Stomach smooth muscle (tissue), 2 donors: ENCODE data around the gene ALPK1.
"Not testable (repeated sequence)": the region's sequence is repeated elsewhere in the genome, so short reads cannot be mapped to it uniquely, and the experiment has no call there.

Experiments used
- H3K27ac ChIP-seq: one replicate; pipeline ENCODE4 v1.7.0; 2013; ENCODE audit warnings: mild to moderate bottlenecking, low read length, inconsistent platforms
- H3K27me3 ChIP-seq, 2 donors: one replicate each; pipeline ENCODE4 v1.7.0; 2013; ENCODE audit warnings: low read length in 2 of 2; ENCODE audit not compliant: insufficient read depth in 2 of 2, control insufficient read depth in 1 of 2
- H3K36me3 ChIP-seq, 2 donors: one replicate each; pipeline ENCODE4 v1.7.0; 2013; ENCODE audit warnings: low read length in 2 of 2; ENCODE audit not compliant: control insufficient read depth in 2 of 2, insufficient read depth in 2 of 2
- H3K4me1 ChIP-seq: one replicate; pipeline ENCODE4 v1.7.0; 2013; ENCODE audit warnings: low read length; ENCODE audit not compliant: control insufficient read depth, insufficient read depth
- H3K4me3 ChIP-seq, 2 donors: one replicate each; pipeline ENCODE4 v1.7.0; 2013; ENCODE audit warnings: low read length in 2 of 2
- H3K9ac ChIP-seq, 2 donors: one replicate each; pipeline ENCODE4 v1.7.0; 2013; ENCODE audit warnings: low read length in 2 of 2, mild to moderate bottlenecking in 1 of 2
- H3K9me3 ChIP-seq, 2 donors: one replicate each; pipeline ENCODE4 v1.7.0; 2013; ENCODE audit warnings: low read length in 2 of 2; ENCODE audit not compliant: control insufficient read depth in 2 of 2
- donor health status: healthy.
- donor health status: Pancreatic carcinoma.

The ALPK1 gene

DNA sequence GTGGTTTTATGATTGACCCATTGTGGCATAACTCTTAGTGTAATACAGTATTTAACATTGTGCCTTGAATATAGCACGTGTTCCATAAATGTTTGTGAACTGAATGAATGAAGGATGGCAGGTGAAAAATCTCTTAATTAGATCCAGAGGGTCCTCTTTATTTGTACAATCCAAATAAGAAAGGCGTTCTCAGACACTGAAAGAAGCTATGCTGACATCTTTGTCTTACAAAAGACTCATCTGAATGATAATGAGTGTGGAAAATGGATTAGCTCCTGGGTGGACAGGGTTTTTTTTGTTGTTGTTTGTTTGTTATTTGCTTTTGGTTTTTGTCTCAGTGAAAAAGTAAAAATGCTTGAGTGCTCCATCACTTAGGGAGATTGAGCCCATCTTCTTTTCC, 156.2 kb downstream of the ALPK1 start:
- Histone ChIP-seq H3K27ac (no peak overlapping the region), H3K4me1 (no peaks in the 10 kb centered on the region), H3K9ac (no peak overlapping the region), H3K9me3 (peaks cover 0 to 3% of the 10 kb centered on the region in 2 donors), H3K4me3 (no peak overlapping the region), H3K36me3 (no peaks in the 10 kb centered on the region), H3K27me3 (no peaks in the 10 kb centered on the region)

DNA sequence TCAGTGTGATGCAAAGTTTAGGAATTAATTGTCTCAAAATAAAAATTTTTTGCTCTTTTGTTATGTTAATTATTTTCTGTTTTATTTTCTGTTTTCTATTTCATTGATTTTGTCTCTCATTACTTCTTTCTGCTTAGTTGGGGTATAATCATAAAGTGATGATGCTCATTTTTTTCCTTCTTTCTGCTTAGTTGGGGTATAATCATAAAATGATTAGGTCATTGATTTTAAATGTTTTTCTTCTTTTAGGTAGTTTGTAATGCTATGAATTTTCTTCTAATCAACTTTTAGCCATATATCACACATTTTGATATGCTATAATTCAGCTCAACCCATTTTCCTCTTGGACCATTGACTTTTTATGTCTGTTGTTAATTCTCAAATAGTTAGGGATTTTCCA, 175.1 kb downstream of the ALPK1 start:
- Histone ChIP-seq H3K4me1 (no peaks in the 10 kb centered on the region), H3K27me3 (no peaks in the 10 kb centered on the region), H3K9me3 (no peaks in the 10 kb centered on the region), H3K9ac (no peak overlapping the region), H3K4me3 (no peak overlapping the region), H3K36me3 (no peaks in the 10 kb centered on the region), H3K27ac (no peak overlapping the region)

- H3K9ac ChIP-seq = no peak overlapping the region
- no peak overlapping the region for H3K27ac ChIP-seq
- no peaks in the 10 kb centered on the region for H3K27me3 ChIP-seq
- H3K9me3 ChIP-seq = no peaks in the 10 kb centered on the region
- no peak overlapping the region for H3K4me3 ChIP-seq
- no peaks in the 10 kb centered on the region for H3K36me3 ChIP-seq
- no peaks in the 10 kb centered on the region for H3K4me1 ChIP-seq
Measured at GRCh38 chr4:112473985-112474384, 176.8 kb downstream of the ALPK1 start.

GRCh38 chr4:112485930-112486329, 188.8 kb downstream of the ALPK1 start:
- Histone ChIP-seq H3K27me3 (no peaks in the 10 kb centered on the region), H3K36me3 (no peaks in the 10 kb centered on the region), H3K27ac (no peak overlapping the region), H3K9ac (no peak overlapping the region), H3K4me3 (no peak overlapping the region), H3K4me1 (no peaks in the 10 kb centered on the region), H3K9me3 (peaks cover 0 to 2% of the 10 kb centered on the region in 2 donors)

- H3K9me3 ChIP-seq = not testable (repeated sequence)
Measured at GRCh38 chr4:112490808-112491207, 193.6 kb downstream of the ALPK1 start.

More at GRCh38 chr4:112490808-112491207, 193.6 kb downstream of the ALPK1 start:
- H3K27ac ChIP-seq, H3K9ac ChIP-seq, H3K4me1 ChIP-seq, H3K36me3 ChIP-seq, H3K27me3 ChIP-seq, H3K4me3 ChIP-seq: not testable (repeated sequence)
